GM19452 (cell line): ENCODE measurements around the gene ATXN1L.
"Not testable (repeated sequence)": the region's sequence is repeated elsewhere in the genome, so short reads cannot be mapped to it uniquely, and the experiment has no call there.

Experiments
- ATAC-seq: cut with Tn5 transposase; IDR thresholded peaks from one replicate; pipeline ENCODE4 v1.9.1; 2021; ENCODE audit not compliant: unreplicated experiment

Gene ATXN1L

GRCh38 chr16:71845639-71846430, at the start of gene ATXN1L:
Gene ATXN1L, plus strand, starts transcription at chr16:71845976. Its CDS starts 3,765 bp downstream, at chr16:71849741.
- peak; percentile 68 for ATAC-seq

GRCh38 chr16:71796501-71797097, 49.2 kb upstream of the ATXN1L start:
- no peak for ATAC-seq

GRCh38 chr16:71803305-71803690, 42.5 kb upstream of the ATXN1L start:
- ATAC-seq = no peak

- peak; percentile 34 for ATAC-seq
Measured at GRCh38 chr16:71807905-71808592, 37.7 kb upstream of the ATXN1L start.

GRCh38 chr16:71808593-71809459, 37.0 kb upstream of the ATXN1L start, which contains the start of gene AP1G1:
Gene AP1G1, minus strand, starts transcription at chr16:71808834. Its CDS starts 19,355 bp downstream, at chr16:71789479.
- ATAC-seq = peak; percentile 79

GRCh38 chr16:71810155-71810530, 35.6 kb upstream of the ATXN1L start:
- not testable (repeated sequence) for ATAC-seq

GRCh38 chr16:71811261-71811803, 34.4 kb upstream of the ATXN1L start:
- ATAC-seq = no peak

GRCh38 chr16:71817155-71817500, 28.6 kb upstream of the ATXN1L start:
- ATAC-seq = not testable (repeated sequence)

GRCh38 chr16:71826533-71827017, 19.2 kb upstream of the ATXN1L start:
- no peak for ATAC-seq

GRCh38 chr16:71830359-71830758, 15.4 kb upstream of the ATXN1L start:
- no peak for ATAC-seq

- ATAC-seq = not testable (repeated sequence)
Measured at GRCh38 chr16:71831698-71832097, 14.1 kb upstream of the ATXN1L start.

GRCh38 chr16:71832112-71832511, 13.7 kb upstream of the ATXN1L start:
- ATAC-seq = not testable (repeated sequence)

GRCh38 chr16:71834291-71834690, 11.5 kb upstream of the ATXN1L start:
- no peak for ATAC-seq

GRCh38 chr16:71837150-71837549, 8.6 kb upstream of the ATXN1L start:
- no peak for ATAC-seq

GRCh38 chr16:71840052-71840451, 5.7 kb upstream of the ATXN1L start:
- no peak for ATAC-seq

- no peak for ATAC-seq
Measured at GRCh38 chr16:71843572-71843971, 2.2 kb upstream of the ATXN1L start.

- ATAC-seq = no peak
Measured at GRCh38 chr16:71846431-71846830, 655 bp downstream of the ATXN1L start.

GRCh38 chr16:71847096-71847495, 1.3 kb downstream of the ATXN1L start:
- ATAC-seq = no peak

- no peak for ATAC-seq
Measured at GRCh38 chr16:71848622-71849021, 2.8 kb downstream of the ATXN1L start.

- no peak for ATAC-seq
Measured at GRCh38 chr16:71851746-71852145, 6.0 kb downstream of the ATXN1L start.

GRCh38 chr16:71852158-71852557, 6.4 kb downstream of the ATXN1L start:
- ATAC-seq = no peak
